Right ventricle myocardium superior (tissue), 1 donor: Measurements from ENCODE around the gene MS4A8. TPM values are rescaled to one million over a fixed set of nuclear protein-coding genes. Genes with fewer than 3 reads are reported as not detected.
"Not testable (repeated sequence)": the region's sequence is repeated elsewhere in the genome, so short reads cannot be mapped to it uniquely, and the experiment has no call there.

Source experiments
- ATAC-seq: fragments of 200-7000 bp; cut with Tn5 transposase; one replicate; pipeline ENCODE4 v1.9.1; 2020; ENCODE audit warnings: mild to moderate bottlenecking; ENCODE audit not compliant: poor library complexity
- DNase-seq: peaks from one replicate; pipeline ENCODE4 v3.0.0-alpha.2; 2020
- intact Hi-C: fragments of 100-400 bp; cut with DNase I; formaldehyde crosslinking; loops from one replicate; pipeline ENCODE4 v1.11.2; 2022
- long read RNA-seq: library from polyadenylated mRNA; unstranded; transcript quantifications from one replicate; pipeline ENCODE4 v2.0.0, GENCODE V29; 2021
- total RNA-seq: library from RNA; stranded (reverse); fragmentation: NEBNext Ultra II Directional; extraction: Animal tissue kit (Norgen Biotek cat#: 25700); gene quantifications from one replicate; pipeline ENCODE4 v1.2.1, GENCODE V29; 2021
- donor health status: DM: no; HTN: yes; CAD: no; lungs with severe emphysema.

The MS4A8 gene
- total RNA-seq = not detected
- long read RNA-seq = 0 reads

GRCh38 chr11:60699284-60699691 lies at the start of gene MS4A8:
MS4A8 (plus strand) TSS chr11:60699612; CDS start chr11:60700861, 1,249 bp downstream.
- DNase-seq = no peak
- ATAC-seq = no peak
- intact Hi-C loops = no loop called here

GRCh38 chr11:60657888-60658287 lies 41.5 kb upstream of the MS4A8 start:
- ATAC-seq = no peak
- no peak for DNase-seq
- intact Hi-C loops = no loop called here

GRCh38 chr11:60658409-60658808 lies 41.0 kb upstream of the MS4A8 start:
- DNase-seq (no peak), ATAC-seq (no peak)
- intact Hi-C loops = no loop called here

- DNase-seq = no peak
- intact Hi-C loops = no loop called here
- no peak for ATAC-seq
These were observed 27.2 kb upstream of the MS4A8 start for GRCh38 chr11:60672255-60672654.

- intact Hi-C loops, ATAC-seq, DNase-seq: not testable (repeated sequence)
These were observed 21.2 kb upstream of the MS4A8 start for GRCh38 chr11:60678231-60678630.

- ATAC-seq = no peak
These were observed 19.5 kb upstream of the MS4A8 start for GRCh38 chr11:60679879-60680278.

GRCh38 chr11:60680455-60681119 lies 18.8 kb upstream of the MS4A8 start:
- no peak for ATAC-seq
- no peak for DNase-seq
- intact Hi-C loops = no loop called here

More at GRCh38 chr11:60679879-60680278, 19.5 kb upstream of the MS4A8 start:
- no peak for DNase-seq
- intact Hi-C loops = no loop called here

GRCh38 chr11:60684541-60684848 lies 14.9 kb upstream of the MS4A8 start:
- DNase-seq, intact Hi-C loops: not testable (repeated sequence)

GRCh38 chr11:60691661-60692060 lies 7.8 kb upstream of the MS4A8 start:
- DNase-seq (no peak), ATAC-seq (no peak)
- intact Hi-C loops = no loop called here

More at GRCh38 chr11:60684541-60684848, 14.9 kb upstream of the MS4A8 start:
- not testable (repeated sequence) for ATAC-seq

GRCh38 chr11:60699936-60700335 lies 524 bp downstream of the MS4A8 start:
- ATAC-seq = no peak
- intact Hi-C loops = no loop called here
- DNase-seq = no peak

- ATAC-seq (no peak), DNase-seq (no peak)
- intact Hi-C loops = no loop called here
These were observed 1.5 kb downstream of the MS4A8 start for GRCh38 chr11:60700689-60701468.

- DNase-seq (no peak), ATAC-seq (no peak)
These were observed 2.0 kb downstream of the MS4A8 start for GRCh38 chr11:60701469-60701818.

GRCh38 chr11:60703374-60703773 lies 4.0 kb downstream of the MS4A8 start:
- DNase-seq (no peak), ATAC-seq (no peak)
- intact Hi-C loops = no loop called here

More at GRCh38 chr11:60701469-60701818, 2.0 kb downstream of the MS4A8 start:
- intact Hi-C loops = no loop called here

GRCh38 chr11:60705895-60706294 lies 6.5 kb downstream of the MS4A8 start:
- intact Hi-C loops = no loop called here
- DNase-seq (no peak), ATAC-seq (no peak)

- intact Hi-C loops = no loop called here
- ATAC-seq (no peak), DNase-seq (no peak)
These were observed 7.5 kb downstream of the MS4A8 start for GRCh38 chr11:60706931-60707330.

- no peak for ATAC-seq
- intact Hi-C loops = no loop called here
- no peak for DNase-seq
These were observed 11.1 kb downstream of the MS4A8 start for GRCh38 chr11:60710482-60710881.

GRCh38 chr11:60711276-60711675 lies 11.9 kb downstream of the MS4A8 start:
- intact Hi-C loops = no loop called here
- ATAC-seq (no peak), DNase-seq (no peak)

GRCh38 chr11:60713423-60713822 lies 14.0 kb downstream of the MS4A8 start:
- ATAC-seq = not testable (repeated sequence)

GRCh38 chr11:60717956-60718355 lies 18.5 kb downstream of the MS4A8 start:
- intact Hi-C loops = no loop called here
- no peak for ATAC-seq
- no peak for DNase-seq

More at GRCh38 chr11:60713423-60713822, 14.0 kb downstream of the MS4A8 start:
- DNase-seq, intact Hi-C loops: not testable (repeated sequence)
